GM12878 (cell line): ENCODE measurements around the gene ATP10A. TPM values are rescaled to one million over a fixed set of nuclear protein-coding genes. Genes with fewer than 3 reads are reported as not detected.

Source experiments
- ATAC-seq: fragments of 200-7000 bp; cut with Tn5 transposase; 3 replicates; pipeline ENCODE4 v1.9.1; 2020; ENCODE audit warnings: mild to moderate bottlenecking, moderate library complexity
- BruUV-seq: library from RNA; stranded (reverse); fragments of 400-500 nt; replicated peaks from 2 replicates; lab custom pipeline; 2021; lab: Mats Ljungman, UMichigan
- CTCF ChIA-PET: fragments of 300-600 bp; sonication (Branson Sonifier 250); formaldehyde crosslinking; extraction: SDS; loops from one replicate; lab custom pipeline; 2021; ENCODE audit warnings: inconsistent platforms; lab: Yijun Ruan, JAX
- POLR2A ChIA-PET: fragments of 350-600 bp; formaldehyde crosslinking; extraction: SDS; loops from one replicate; lab custom pipeline; 2021; ENCODE audit warnings: inconsistent platforms; lab: Charles Lee
- RAD21 ChIA-PET: fragments of 300-600 bp; sonication (Branson Sonifier 250); formaldehyde crosslinking; loops from one replicate; lab custom pipeline; 2023; ENCODE audit warnings: antibody characterized with exemption; ENCODE audit not compliant: unreplicated experiment; lab: Charles Lee
- SMC1A ChIA-PET: fragments of 300-600 bp; sonication (Branson Sonifier 250); formaldehyde crosslinking; loops from one replicate; lab custom pipeline; 2023; ENCODE audit not compliant: unreplicated experiment, uncharacterized antibody; lab: Charles Lee
- DNase-seq: peaks from one replicate; pipeline ENCODE4 v3.0.0-alpha.2; 2011; ENCODE audit warnings: low read depth, low spot score
- FAIRE-seq: peaks from 3 replicates; lab custom pipeline; 2011; peaks lifted over from hg19 to GRCh38; lab: Jason Lieb, UNC
- H2AFZ ChIP-seq: 2 replicates; pipeline ENCODE4 v1.6.0; 2011; ENCODE audit warnings: low read depth, low read length, control low read depth; ENCODE audit not compliant: control insufficient read depth
- H3K27ac ChIP-seq: 2 replicates; pipeline ENCODE4 v1.5.1; 2011; ENCODE audit warnings: control low read depth; ENCODE audit not compliant: control insufficient read depth, insufficient read depth
- H3K27me3 ChIP-seq, 2 experiments: replicated peaks in 1 of 2; 2 replicates each; pipeline versions ENCODE4 v1.6.0 to v1.6.1; 2011; ENCODE audit warnings: low read length in 1 of 2; ENCODE audit not compliant: control insufficient read depth in 2 of 2, insufficient read depth in 2 of 2
- H3K36me3 ChIP-seq, 2 experiments: 2 replicates each; pipeline ENCODE4 v1.5.1; 2011; ENCODE audit warnings: low read length in 1 of 2; ENCODE audit not compliant: control insufficient read depth in 2 of 2, insufficient read depth in 2 of 2
- H3K4me1 ChIP-seq: 2 replicates; pipeline ENCODE4 v1.6.1; 2011; ENCODE audit warnings: mild to moderate bottlenecking, low read length, moderate library complexity, mixed read lengths; ENCODE audit not compliant: control insufficient read depth, insufficient read depth
- H3K4me2 ChIP-seq: 2 replicates; pipeline ENCODE4 v1.6.0; 2011; ENCODE audit warnings: control low read depth; ENCODE audit not compliant: control insufficient read depth, insufficient read depth
- H3K4me3 ChIP-seq: fragments of 200-600 bp; sonication (generic); 2 replicates; pipeline ENCODE4 v1.5.1; 2016
- H3K79me2 ChIP-seq: 2 replicates; pipeline ENCODE4 v1.6.0; 2011; ENCODE audit warnings: low read length; ENCODE audit not compliant: control insufficient read depth, insufficient read depth
- H3K9ac ChIP-seq: 2 replicates; pipeline ENCODE4 v1.8.0; 2011; ENCODE audit warnings: low read length, control low read depth, mixed read lengths; ENCODE audit not compliant: control insufficient read depth, insufficient read depth
- H3K9me3 ChIP-seq: replicated peaks from 3 replicates; pipeline ENCODE4 v1.5.1; 2011; ENCODE audit warnings: mild to moderate bottlenecking, low read length; ENCODE audit not compliant: control insufficient read depth, insufficient read depth
- H4K20me1 ChIP-seq: 2 replicates; pipeline ENCODE4 v1.6.0; 2011; ENCODE audit not compliant: control insufficient read depth, insufficient read depth
- ASH2L ChIP-seq: fragments of 300-600, 200-600 bp; sonication (generic); IDR thresholded peaks from 2 replicates; pipeline ENCODE4 v1.6.1; 2017; ENCODE audit warnings: low read depth, mild to moderate bottlenecking, borderline replicate concordance
- BACH1 ChIP-seq: fragments of 450-650 bp; IDR thresholded peaks from 2 replicates; pipeline ENCODE4 v1.6.1; 2017; ENCODE audit warnings: mild to moderate bottlenecking, borderline replicate concordance
- IKZF2 ChIP-seq, 2 experiments: fragments of 450-650 bp; IDR thresholded peaks; 2 replicates each; pipeline ENCODE4 v1.6.1; 2017; ENCODE audit warnings: mild to moderate bottlenecking in 2 of 2, moderate library complexity in 2 of 2
- KAT2A ChIP-seq: conservative IDR thresholded peaks from 2 replicates; pipeline ENCODE4 v1.6.1; 2011; ENCODE audit warnings: low read depth, low read length; ENCODE audit not compliant: control insufficient read depth
- MTA3 ChIP-seq: IDR thresholded peaks from 2 replicates; pipeline ENCODE4 v1.6.1; 2012; ENCODE audit warnings: low read length, inconsistent platforms, borderline replicate concordance
- NR2C2 ChIP-seq: IDR thresholded peaks from 2 replicates; pipeline ENCODE4 v1.6.1; 2011; ENCODE audit warnings: borderline replicate concordance, low read depth; ENCODE audit not compliant: control insufficient read depth, insufficient read length
- PBX3 ChIP-seq: IDR thresholded peaks from 2 replicates; pipeline ENCODE4 v1.6.1; 2011; ENCODE audit warnings: mild to moderate bottlenecking, low read depth, low read length, moderate library complexity; ENCODE audit not compliant: insufficient replicate concordance
- RELB ChIP-seq: fragments of 450-650 bp; IDR thresholded peaks from 2 replicates; pipeline ENCODE4 v1.6.1; 2017; ENCODE audit warnings: low read depth, mild to moderate bottlenecking, moderate library complexity
- RFX5 ChIP-seq: IDR thresholded peaks from 2 replicates; pipeline ENCODE4 v1.6.1; 2011; ENCODE audit warnings: low read depth, low read length, improper control_type of control experiment
- SIN3A ChIP-seq: IDR thresholded peaks from 2 replicates; pipeline ENCODE4 v1.6.1; 2012; ENCODE audit warnings: low read depth, low read length, improper control_type of control experiment
- TARDBP ChIP-seq: IDR thresholded peaks from 2 replicates; pipeline ENCODE4 v1.6.1; 2016; ENCODE audit warnings: borderline replicate concordance
- ZBTB11 ChIP-seq: fragments of 450-650 bp; formaldehyde crosslinking; IDR thresholded peaks from 2 replicates; pipeline ENCODE4 v1.5.0; 2022; ENCODE audit warnings: mild to moderate bottlenecking, missing genetic modification characterization
- ZBTB4 ChIP-seq: fragments of 450-650 bp; formaldehyde crosslinking; IDR thresholded peaks from 2 replicates; pipeline ENCODE4 v1.4.0; 2022; ENCODE audit warnings: mild to moderate bottlenecking, moderate library complexity
- WGBS: methylation state at CpG from one replicate; pipeline ENCODE4 v1.1.6; 2016; ENCODE audit warnings: low lambda C conversion rate; ENCODE audit not compliant: insufficient replicate concordance, insufficient coverage; ENCODE audit errors: missing lambda C conversion rate; 5-methylcytosine and 5-hydroxymethylcytosine counted together
- in situ Hi-C: fragments of 300-500 bp; cut with MboI; formaldehyde crosslinking; loops from 9 replicates; pipeline ENCODE4 v1.14.3; 2018; ENCODE audit warnings: mixed read lengths
- intact Hi-C: fragments of 100-400 bp; cut with micrococcal nuclease; formaldehyde crosslinking; loops from one replicate; pipeline ENCODE4 v1.14.2; 2022; ENCODE audit not compliant: unreplicated experiment
- polyA plus RNA-seq, 11 experiments: library from polyadenylated mRNA; depleted of rRNA in 4 of 11; unstranded in 6 of 11; stranded (reverse) in 5 of 11; fragments of >200 nt; fragmentation: Nextera tagmentation in 4 of 11; fragmentation: Illumina TruSeq in 1 of 11; extraction: Ambion mirVana in 4 of 11; extraction: Trizol in 1 of 11; gene quantifications; 1 replicate in 1 of 11; 2 replicates in 10 of 11; pipeline versions ENCODE4 v1.2.1 to v1.2.3, GENCODE V29; 2011 to 2016; ENCODE audit warnings: inconsistent platforms in 2 of 11, missing spikeins in 2 of 11, low read depth in 1 of 11
- total RNA-seq, 4 experiments: library from RNA; depleted of rRNA in 3 of 4; stranded (reverse); fragments of >200 nt in 3 of 4; fragmentation: Illumina TruSeq in 1 of 4; extraction: Trizol in 1 of 4; gene quantifications; 2 replicates each; pipeline versions ENCODE4 v1.2.1 to v1.2.3, GENCODE V29; 2013 to 2021

The ATP10A gene
- total and polyA plus RNA-seq, 10 of the 15 experiments (the other 5 are each of a cell fraction or from before 2014, with no cell fraction given), result 0.04 to 1.5 (median 0.31) TPM; not detected in 2

GRCh38 chr15:25719101-25719985, 143.8 kb downstream of the ATP10A start:
- ATAC-seq, result no peak
- intact Hi-C loops, result no loop called here
- TF ChIP-seq TARDBP (no peak), KAT2A (no peak), PBX3 (no peak), ZBTB4 (CRISPR knock-in tag) (no peak), RELB (no peak), IKZF2 (IDR thresholded peaks at IDR 0.05) (no peak), RFX5 (no peak), ZBTB11 (CRISPR knock-in tag) (no peak), ASH2L (no peak), NR2C2 (no peak), BACH1 (no peak), MTA3 (no peak), SIN3A (no peak)

More at GRCh38 chr15:25719101-25719985, 143.8 kb downstream of the ATP10A start:
- Histone ChIP-seq H3K27me3 (no peaks in the 10 kb centered on the region), H3K27ac (no peak overlapping the region), H2AFZ (no peak overlapping the region), H3K9ac (no peak overlapping the region), H3K9me3 (no peaks in the 10 kb centered on the region; the same call in 2 of the 3 replicates), H3K4me1 (no peaks in the 10 kb centered on the region), H3K79me2 (no peaks in the 10 kb centered on the region), H3K4me2 (no peak overlapping the region), H3K36me3 (no peaks in the 10 kb centered on the region), H4K20me1 (no peaks in the 10 kb centered on the region), H3K4me3 (no peak overlapping the region)
- ChIA-PET POLR2A (no interaction called here), RAD21 (no interaction called here), SMC1A (no interaction called here), CTCF (no interaction called here)
- WGBS, result 46% methylated on average over 17 of the region's 18 CpGs
- FAIRE-seq (no peak), DNase-seq (no peak)
- in situ Hi-C loops, result loop anchor here (10.0 kb wide), 2 partner anchors 215 to 225 kb away; no protein-coding TSS in a partner anchor
- no TSS peak for BruUV-seq
